Ovary (tissue), 9 donors: ENCODE data around the gene ADAM17. TPM values are rescaled to one million over a fixed set of nuclear protein-coding genes. Genes with fewer than 3 reads are reported as not detected.
"Not testable (repeated sequence)": the region's sequence is repeated elsewhere in the genome, so short reads cannot be mapped to it uniquely, and the experiment has no call there.

ENCODE experiments used
- DNase-seq, 5 donors: peaks; one replicate each; pipeline ENCODE4 v3.0.0-alpha.2; 2019 to 2020
- H3K27ac ChIP-seq, 2 donors: fragments of 200-600 bp; one replicate each; pipeline versions ENCODE4 v1.5.1 to v1.8.0; 2019 to 2022
- H3K27me3 ChIP-seq: fragments of 200-600 bp; one replicate; pipeline ENCODE4 v1.8.0; 2022
- H3K36me3 ChIP-seq: fragments of 200-600 bp; sonication (generic); one replicate; pipeline ENCODE4 v1.5.1; 2019
- H3K4me1 ChIP-seq: one replicate; pipeline ENCODE4 v1.8.1; 2013; ENCODE audit warnings: mild to moderate bottlenecking, moderate library complexity; ENCODE audit not compliant: insufficient read depth
- H3K4me3 ChIP-seq: fragments of 200-600 bp; sonication (generic); one replicate; pipeline ENCODE4 v1.5.1; 2017
- H3K9me3 ChIP-seq, 2 donors: fragments of 200-600 bp in 1 of 2; sonication (generic) in 1 of 2; one replicate each; pipeline versions ENCODE4 v1.5.1 to v1.8.1; 2013 to 2019; ENCODE audit warnings: mild to moderate bottlenecking in 1 of 2, moderate library complexity in 1 of 2
- EP300 ChIP-seq: sonication (generic); formaldehyde crosslinking; IDR thresholded peaks from one replicate; pipeline ENCODE4 v1.6.1; 2017; ENCODE audit warnings: antibody characterized with exemption
- POLR2A ChIP-seq: fragments of 450-650 bp; IDR thresholded peaks from one replicate; pipeline ENCODE4 v1.6.1; 2017; ENCODE audit warnings: antibody characterized with exemption, mild to moderate bottlenecking, moderate library complexity
- WGBS, 3 donors: extraction: QIAGEN DNeasy Blood & Tissue Kit in 1 of 3; methylation state at CpG; one replicate each; pipeline versions ENCODE4 v1.1.5 to v1.1.7; 2013 to 2017; 5-methylcytosine and 5-hydroxymethylcytosine counted together
- intact Hi-C, 4 donors: fragments of 100-400 bp; cut with DNase I; formaldehyde crosslinking; loops; one replicate each; pipeline versions ENCODE4 v1.11.0 to v1.15.1; 2022 to 2023
- polyA plus RNA-seq, 2 donors: library from polyadenylated mRNA; stranded (reverse); fragments of 200-250 nt in 1 of 2; fragments of 350-450 nt in 1 of 2; fragmentation: Illumina TruSeq in 1 of 2; extraction: RNeasy Lipid Tissue Mini Kit (QIAGEN cat#74804) in 1 of 2; gene quantifications; one replicate each; pipeline ENCODE4 v1.2.3, GENCODE V29; 2013 to 2014
- total RNA-seq, 7 donors: library from RNA; depleted of rRNA in 2 of 7; stranded (reverse); fragments of >200 nt in 2 of 7; fragmentation: NEBNext Ultra II Directional in 3 of 7; extraction: Animal tissue kit (Norgen Biotek cat#: 25700) in 3 of 7; gene quantifications; one replicate each; pipeline versions ENCODE4 v1.1.0 to v1.2.4, GENCODE V29; 2016 to 2023
- TF ChIP-seq, protein P1 (sequence below), 3 donors: fragments of 450-650 bp in 2 of 3; fragments of 200-600 bp in 1 of 3; IDR thresholded peaks; one replicate each; pipeline versions ENCODE4 v1.5.1 to v1.8.0; 2016 to 2022; ENCODE audit warnings: antibody characterized with exemption in 3 of 3, mild to moderate bottlenecking in 1 of 3
- donor health status: DM: no; HTN: no; CAD: no; lungs with moderate emphysema.
- donor health status: DM: no; HTN: no; CAD: no.
- donor health status: Bipolar disorder and iron deficiency.
- donor health status: DM: yes; HTN: yes; CAD: no.
- donor health status: DM: no; HTN: no; CAD: no.
- donor health status: DM: yes; HTN: yes; CAD: no.

Gene ADAM17
- total and polyA plus RNA-seq, 9 donors: 10.2 to 46.6 (median 27.8) TPM

DNA sequence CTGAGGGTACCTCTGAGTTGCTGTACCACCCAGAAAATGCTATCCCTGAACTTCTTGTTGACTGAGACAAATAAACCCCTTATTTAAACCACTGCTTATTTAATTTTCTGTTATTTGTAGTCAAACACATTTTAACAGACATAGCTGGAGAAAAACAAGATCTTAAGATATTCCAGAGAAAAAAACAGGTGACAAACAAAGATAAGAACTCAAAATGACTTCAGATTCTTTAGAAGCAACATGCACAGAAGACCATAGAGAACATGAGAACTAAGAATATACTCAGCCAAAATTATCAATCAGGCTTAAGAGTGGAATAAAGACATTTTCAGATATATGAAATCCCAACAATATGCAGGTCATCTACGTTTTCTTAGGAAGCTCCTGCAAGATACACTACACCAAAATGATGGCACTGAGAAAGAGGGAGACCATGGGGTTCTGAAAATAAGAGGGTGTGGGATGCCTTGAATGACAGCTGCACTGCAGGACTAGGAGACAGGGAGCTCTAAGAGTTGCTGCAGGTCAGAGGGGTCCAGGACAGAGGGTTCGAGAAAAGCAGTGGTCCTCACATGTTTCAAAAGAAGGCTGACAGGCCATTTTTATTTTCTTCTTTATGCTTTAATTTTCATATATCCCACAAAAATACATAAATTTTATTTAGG lies 38.4 kb downstream of the ADAM17 start:
- Histone ChIP-seq H3K4me1 (no peaks in the 10 kb centered on the region), H3K36me3 (no peaks in the 10 kb centered on the region), H3K27ac (no peak overlapping the region), H3K4me3 (no peak overlapping the region), H3K27me3 (no peaks in the 10 kb centered on the region), H3K9me3 (no peaks in the 10 kb centered on the region)
- no peak for TF ChIP-seq POLR2A
- TF ChIP-seq, protein P1, sequence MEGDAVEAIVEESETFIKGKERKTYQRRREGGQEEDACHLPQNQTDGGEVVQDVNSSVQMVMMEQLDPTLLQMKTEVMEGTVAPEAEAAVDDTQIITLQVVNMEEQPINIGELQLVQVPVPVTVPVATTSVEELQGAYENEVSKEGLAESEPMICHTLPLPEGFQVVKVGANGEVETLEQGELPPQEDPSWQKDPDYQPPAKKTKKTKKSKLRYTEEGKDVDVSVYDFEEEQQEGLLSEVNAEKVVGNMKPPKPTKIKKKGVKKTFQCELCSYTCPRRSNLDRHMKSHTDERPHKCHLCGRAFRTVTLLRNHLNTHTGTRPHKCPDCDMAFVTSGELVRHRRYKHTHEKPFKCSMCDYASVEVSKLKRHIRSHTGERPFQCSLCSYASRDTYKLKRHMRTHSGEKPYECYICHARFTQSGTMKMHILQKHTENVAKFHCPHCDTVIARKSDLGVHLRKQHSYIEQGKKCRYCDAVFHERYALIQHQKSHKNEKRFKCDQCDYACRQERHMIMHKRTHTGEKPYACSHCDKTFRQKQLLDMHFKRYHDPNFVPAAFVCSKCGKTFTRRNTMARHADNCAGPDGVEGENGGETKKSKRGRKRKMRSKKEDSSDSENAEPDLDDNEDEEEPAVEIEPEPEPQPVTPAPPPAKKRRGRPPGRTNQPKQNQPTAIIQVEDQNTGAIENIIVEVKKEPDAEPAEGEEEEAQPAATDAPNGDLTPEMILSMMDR (IDR thresholded peaks at IDR 0.05): no peak
- TF ChIP-seq EP300: no peak
- DNase-seq: no peak
- 82 to 88% (median 86%) methylated on average over 2 of the region's 2 CpGs for WGBS, 3 donors
- intact Hi-C loops: no loop called here

DNA sequence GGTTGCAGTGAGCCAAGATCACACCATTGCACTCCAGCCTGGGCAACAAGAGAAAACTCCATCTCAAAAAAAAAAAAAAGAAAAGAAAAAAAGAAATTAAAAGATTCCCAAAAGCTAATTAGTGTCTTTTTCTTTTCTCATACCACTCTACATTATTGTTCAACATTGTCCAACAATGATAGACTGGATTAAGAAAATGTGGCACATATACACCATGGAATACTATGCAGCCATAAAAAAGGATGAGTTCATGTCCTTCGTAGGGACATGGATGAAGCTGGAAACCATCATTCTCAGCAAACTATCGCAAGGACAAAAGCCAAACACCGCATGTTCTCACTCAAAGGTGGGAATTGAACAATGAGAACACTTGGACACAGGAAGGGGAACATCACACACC lies 41.7 kb downstream of the ADAM17 start:
- 95 to 96% (median 96%) methylated on average over 3 of the region's 3 CpGs for WGBS, 3 donors
- DNase-seq, H3K36me3 ChIP-seq, H3K4me1 ChIP-seq, H3K27me3 ChIP-seq, H3K27ac ChIP-seq, H3K4me3 ChIP-seq, H3K9me3 ChIP-seq, intact Hi-C loops: not testable (repeated sequence)

DNA sequence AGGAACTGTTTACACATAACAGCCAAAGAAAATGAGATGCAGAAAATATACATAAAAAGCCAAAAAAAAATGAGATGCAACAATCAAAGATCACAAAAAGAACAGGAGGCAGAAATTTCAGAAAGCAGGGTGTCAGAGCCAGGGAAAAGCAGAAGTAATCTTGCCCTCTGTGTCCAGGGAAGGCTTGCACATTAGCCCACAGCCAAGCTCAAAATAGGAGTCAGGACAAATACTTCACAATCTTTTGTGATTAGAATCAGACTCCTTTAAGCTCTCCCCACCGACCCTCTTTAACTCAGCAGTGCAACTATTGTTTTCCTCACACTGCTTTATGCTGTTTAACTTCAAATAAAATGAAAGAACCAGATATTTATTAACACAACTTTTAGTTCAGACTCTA lies 46.7 kb downstream of the ADAM17 start:
- Histone ChIP-seq H3K36me3 (no peaks in the 10 kb centered on the region), H3K9me3 (no peaks in the 10 kb centered on the region), H3K4me1 (peaks cover 3% of the 10 kb centered on the region), H3K27me3 (no peaks in the 10 kb centered on the region), H3K27ac (no peak overlapping the region), H3K4me3 (no peak overlapping the region)
- intact Hi-C loops: no loop called here
- no peak for DNase-seq
- TF ChIP-seq EP300 (no peak), POLR2A (no peak)
- TF ChIP-seq, protein P1 (IDR thresholded peaks at IDR 0.05): no peak
- WGBS, 3 donors: 3 to 8% (median 8%) methylated on average over 1 of the region's 1 CpG

DNA sequence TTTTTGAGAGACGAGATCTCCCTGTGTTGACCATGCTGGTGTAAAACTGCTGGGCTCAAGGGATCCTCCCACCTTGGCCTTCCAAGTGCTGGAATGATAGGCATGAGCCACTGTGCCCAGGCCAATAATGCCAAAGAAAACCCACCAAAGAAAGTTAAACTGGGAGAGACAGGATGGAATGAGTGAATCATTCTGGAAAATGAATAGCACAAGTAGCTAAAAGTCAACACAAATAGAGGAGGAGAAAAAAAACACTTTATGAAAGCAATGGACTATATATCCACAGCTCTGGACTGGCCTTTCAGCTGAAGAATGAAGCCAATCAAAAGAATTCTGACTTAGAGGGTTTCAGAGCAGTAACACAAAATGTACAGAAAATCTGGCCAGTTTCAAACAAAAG lies 57.4 kb downstream of the ADAM17 start:
- no peaks in the 10 kb centered on the region for H3K36me3 ChIP-seq

DNA sequence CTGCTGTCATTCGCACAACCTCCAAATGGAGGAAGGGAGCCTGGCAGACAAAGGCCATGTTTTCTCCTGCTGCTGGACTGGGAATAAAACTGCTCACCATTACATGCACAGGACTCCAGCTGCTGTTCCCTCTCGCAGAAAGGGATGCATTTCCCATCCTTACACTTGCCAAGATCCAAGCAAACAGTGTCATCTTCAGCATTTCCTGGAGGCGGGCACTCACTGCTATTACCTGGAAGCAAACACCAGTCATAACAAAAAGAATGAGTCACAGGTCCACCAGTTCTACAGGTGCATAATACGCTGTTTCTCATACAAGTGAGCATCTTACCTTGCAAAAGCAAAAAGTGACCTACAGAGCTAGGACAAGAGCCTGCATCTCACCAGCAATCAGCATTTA lies 58.6 kb downstream of the ADAM17 start:
- no peaks in the 10 kb centered on the region for H3K9me3 ChIP-seq
- no peaks in the 10 kb centered on the region for H3K4me1 ChIP-seq
- H3K27me3 ChIP-seq: no peaks in the 10 kb centered on the region
- TF ChIP-seq, protein P1 (IDR thresholded peaks at IDR 0.05): no peak
- no peak for TF ChIP-seq EP300
- no peak for TF ChIP-seq POLR2A
- intact Hi-C loops: no loop called here
- no peaks in the 10 kb centered on the region for H3K36me3 ChIP-seq
- H3K27ac ChIP-seq: no peak overlapping the region
- H3K4me3 ChIP-seq: no peak overlapping the region
- no peak for DNase-seq
- WGBS, 3 donors: 88 to 92% (median 92%) methylated on average over 4 of the region's 4 CpGs

More for the DNA sequence above, 57.4 kb downstream of the ADAM17 start:
- WGBS, 3 donors: 41 to 58% (median 53%) methylated on average over 1 of the region's 1 CpG
- TF ChIP-seq EP300 (no peak), POLR2A (no peak)
- TF ChIP-seq, protein P1 (IDR thresholded peaks at IDR 0.05): no peak
- no peak overlapping the region for H3K27ac ChIP-seq
- no peak for DNase-seq
- H3K27me3 ChIP-seq: no peaks in the 10 kb centered on the region
- intact Hi-C loops: no loop called here
- H3K4me1 ChIP-seq: no peaks in the 10 kb centered on the region
- H3K9me3 ChIP-seq: no peaks in the 10 kb centered on the region
- H3K4me3 ChIP-seq: no peak overlapping the region
